ENCODE results near the gene WDR47.

Gene WDR47

GRCh38 chr1:109067883-109068282 lies 26.0 kb upstream of the WDR47 start:
- Histone ChIP-seq H3K9me2 (replicated peaks; ENCODE audit: insufficient read depth, low read length) (no peaks in the 10 kb centered on the region), H4K20me1 (ENCODE audit: insufficient read depth, low read length) (no peaks in the 10 kb centered on the region), H3K4me3 (ENCODE audit: low read length) (no peak overlapping the region), H3K9me3 (replicated peaks; ENCODE audit: insufficient read depth, low read length) (no peaks in the 10 kb centered on the region), H3K36me3 (replicated peaks; ENCODE audit: insufficient read depth, low read length) (no peaks in the 10 kb centered on the region), H2AFZ (ENCODE audit: low read length) (no peak overlapping the region), H3F3A (ENCODE audit: insufficient read depth, low read length) (no peaks in the 10 kb centered on the region), H3K9ac (ENCODE audit: low read length) (no peak overlapping the region), H3K4me2 (ENCODE audit: low read depth, low read length) (no peak overlapping the region), H3K79me2 (ENCODE audit: low read length) (no peaks in the 10 kb centered on the region), H3K27ac (ENCODE audit: low read length) (no peak overlapping the region), H3K27me3 (replicated peaks; ENCODE audit: insufficient read depth, low read length) (no peaks in the 10 kb centered on the region), H3K4me1 (ENCODE audit: low read length) (no peaks in the 10 kb centered on the region)
- no peak for DNase-seq
- TF ChIP-seq, protein P1, sequence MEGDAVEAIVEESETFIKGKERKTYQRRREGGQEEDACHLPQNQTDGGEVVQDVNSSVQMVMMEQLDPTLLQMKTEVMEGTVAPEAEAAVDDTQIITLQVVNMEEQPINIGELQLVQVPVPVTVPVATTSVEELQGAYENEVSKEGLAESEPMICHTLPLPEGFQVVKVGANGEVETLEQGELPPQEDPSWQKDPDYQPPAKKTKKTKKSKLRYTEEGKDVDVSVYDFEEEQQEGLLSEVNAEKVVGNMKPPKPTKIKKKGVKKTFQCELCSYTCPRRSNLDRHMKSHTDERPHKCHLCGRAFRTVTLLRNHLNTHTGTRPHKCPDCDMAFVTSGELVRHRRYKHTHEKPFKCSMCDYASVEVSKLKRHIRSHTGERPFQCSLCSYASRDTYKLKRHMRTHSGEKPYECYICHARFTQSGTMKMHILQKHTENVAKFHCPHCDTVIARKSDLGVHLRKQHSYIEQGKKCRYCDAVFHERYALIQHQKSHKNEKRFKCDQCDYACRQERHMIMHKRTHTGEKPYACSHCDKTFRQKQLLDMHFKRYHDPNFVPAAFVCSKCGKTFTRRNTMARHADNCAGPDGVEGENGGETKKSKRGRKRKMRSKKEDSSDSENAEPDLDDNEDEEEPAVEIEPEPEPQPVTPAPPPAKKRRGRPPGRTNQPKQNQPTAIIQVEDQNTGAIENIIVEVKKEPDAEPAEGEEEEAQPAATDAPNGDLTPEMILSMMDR (IDR thresholded peaks at IDR 0.05; ENCODE audit: low read length), result no peak
- no peak for TF ChIP-seq EZH2 (optimal IDR thresholded peaks at IDR 0.05; ENCODE audit: low read depth, low read length)
- no peak for TF ChIP-seq EZH2phosphoT487 (IDR thresholded peaks at IDR 0.05; ENCODE audit: low read length)

GRCh38 chr1:109065137-109065536 lies 23.2 kb upstream of the WDR47 start:
- no peaks in the 10 kb centered on the region for H3K9me3 ChIP-seq (replicated peaks; ENCODE audit: insufficient read depth, low read length)
- no peak overlapping the region for H3K9ac ChIP-seq (ENCODE audit: low read length)
- H3K4me2 ChIP-seq (ENCODE audit: low read depth, low read length), result no peak overlapping the region
- no peak for DNase-seq
- TF ChIP-seq, protein P1 (IDR thresholded peaks at IDR 0.05; ENCODE audit: low read length), result no peak
- TF ChIP-seq EZH2phosphoT487 (IDR thresholded peaks at IDR 0.05; ENCODE audit: low read length), result no peak
- TF ChIP-seq EZH2 (optimal IDR thresholded peaks at IDR 0.05; ENCODE audit: low read depth, low read length), result no peak
- H3K27ac ChIP-seq (ENCODE audit: low read length), result no peak overlapping the region
- H3K4me1 ChIP-seq (ENCODE audit: low read length), result no peaks in the 10 kb centered on the region
- H3K36me3 ChIP-seq (replicated peaks; ENCODE audit: insufficient read depth, low read length), result no peaks in the 10 kb centered on the region
- no peaks in the 10 kb centered on the region for H3K27me3 ChIP-seq (replicated peaks; ENCODE audit: insufficient read depth, low read length)
- H4K20me1 ChIP-seq (ENCODE audit: insufficient read depth, low read length), result no peaks in the 10 kb centered on the region
- H3K4me3 ChIP-seq (ENCODE audit: low read length), result no peak overlapping the region
- no peak overlapping the region for H2AFZ ChIP-seq (ENCODE audit: low read length)
- no peaks in the 10 kb centered on the region for H3K79me2 ChIP-seq (ENCODE audit: low read length)
- no peaks in the 10 kb centered on the region for H3K9me2 ChIP-seq (replicated peaks; ENCODE audit: insufficient read depth, low read length)
- H3F3A ChIP-seq (ENCODE audit: insufficient read depth, low read length), result no peaks in the 10 kb centered on the region

DNA sequence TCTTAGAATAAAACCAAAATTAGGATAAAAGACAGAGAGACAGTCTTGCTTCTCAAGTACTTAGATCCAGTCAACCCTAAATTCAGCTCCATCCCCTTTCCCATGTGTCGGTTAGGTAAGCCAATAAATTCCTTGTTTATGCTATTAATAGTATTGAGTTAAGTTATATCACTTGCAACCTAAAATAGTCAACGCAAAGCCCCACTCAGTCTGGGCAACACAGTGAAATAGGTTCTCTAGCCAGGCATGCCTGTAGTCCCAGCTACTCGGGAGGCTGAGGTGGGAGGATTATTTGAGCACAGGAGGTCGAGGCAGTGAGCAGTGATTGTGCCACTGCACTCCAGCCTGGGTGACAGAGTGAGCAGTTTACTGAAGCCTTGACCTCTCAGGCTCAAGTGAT lies 19.3 kb upstream of the WDR47 start:
- Histone ChIP-seq H3K27ac (ENCODE audit: low read length) (no peak overlapping the region), H3F3A (ENCODE audit: insufficient read depth, low read length) (no peaks in the 10 kb centered on the region), H3K9me2 (replicated peaks; ENCODE audit: insufficient read depth, low read length) (no peaks in the 10 kb centered on the region), H3K4me2 (ENCODE audit: low read depth, low read length) (no peak overlapping the region), H3K79me2 (ENCODE audit: low read length) (no peaks in the 10 kb centered on the region), H4K20me1 (ENCODE audit: insufficient read depth, low read length) (no peaks in the 10 kb centered on the region), H3K36me3 (replicated peaks; ENCODE audit: insufficient read depth, low read length) (no peaks in the 10 kb centered on the region), H3K27me3 (replicated peaks; ENCODE audit: insufficient read depth, low read length) (no peaks in the 10 kb centered on the region), H3K4me3 (ENCODE audit: low read length) (no peak overlapping the region), H3K9me3 (replicated peaks; ENCODE audit: insufficient read depth, low read length) (no peaks in the 10 kb centered on the region), H2AFZ (ENCODE audit: low read length) (no peak overlapping the region), H3K4me1 (ENCODE audit: low read length) (no peaks in the 10 kb centered on the region), H3K9ac (ENCODE audit: low read length) (no peak overlapping the region)
- TF ChIP-seq, protein P1 (IDR thresholded peaks at IDR 0.05; ENCODE audit: low read length), result no peak
- TF ChIP-seq EZH2phosphoT487 (IDR thresholded peaks at IDR 0.05; ENCODE audit: low read length) (no peak), EZH2 (optimal IDR thresholded peaks at IDR 0.05; ENCODE audit: low read depth, low read length) (no peak)
- DNase-seq, result no peak
